HG02943 (cell line): Measurements from ENCODE around the gene ZNF816.
"Not testable (repeated sequence)": the region's sequence is repeated elsewhere in the genome, so short reads cannot be mapped to it uniquely, and the experiment has no call there.

ENCODE experiments used
- ATAC-seq: cut with Tn5 transposase; IDR thresholded peaks from one replicate; pipeline ENCODE4 v1.9.1; 2021; ENCODE audit warnings: mild to moderate bottlenecking, low read depth, moderate library complexity; ENCODE audit not compliant: unreplicated experiment

The ZNF816 gene

GRCh38 chr19:52936151-52936953 is 26.3 kb downstream of the ZNF816 start:
- ATAC-seq = no peak

- no peak for ATAC-seq
Observed at GRCh38 chr19:52935434-52935833, 27.2 kb downstream of the ZNF816 start.

- ATAC-seq = not testable (repeated sequence)
Observed at GRCh38 chr19:52924641-52925040, 38.0 kb downstream of the ZNF816 start.

- ATAC-seq = peak; percentile 22
Observed at GRCh38 chr19:52923778-52924593, 38.7 kb downstream of the ZNF816 start.

GRCh38 chr19:52922841-52923777 is 39.6 kb downstream of the ZNF816 start, which contains the start of gene ZNF888:
Gene ZNF888, minus strand, starts transcription at chr19:52923428. Its CDS starts 5,555 bp downstream, at chr19:52917873.
- ATAC-seq = peak; percentile 93

GRCh38 chr19:52917531-52917930 is 45.1 kb downstream of the ZNF816 start:
- no peak for ATAC-seq

GRCh38 chr19:52910648-52911047 is 52.0 kb downstream of the ZNF816 start:
- no peak for ATAC-seq

GRCh38 chr19:52904052-52904780 is 58.5 kb downstream of the ZNF816 start:
- ATAC-seq = not testable (repeated sequence)

- no peak for ATAC-seq
Observed at GRCh38 chr19:52901842-52902241, 60.8 kb downstream of the ZNF816 start.
